OCI-LY1 (cell line): ENCODE results near the gene CNTNAP2.

ENCODE experiments used
- H2AFZ ChIP-seq: fragments of 200-600 bp; sonication (generic), shearing (Covaris generic); 2 replicates; pipeline ENCODE4 v1.6.0; 2014; ENCODE audit warnings: antibody characterized with exemption, mild to moderate bottlenecking, low read length
- H3F3A ChIP-seq: fragments of 200-600 bp; sonication (generic), shearing (Covaris generic); 2 replicates; pipeline ENCODE4 v1.6.0; 2014; ENCODE audit warnings: mild to moderate bottlenecking, antibody characterized with exemption, low read length, moderate library complexity; ENCODE audit not compliant: insufficient read depth
- H3K27ac ChIP-seq: fragments of 200-600 bp; sonication (generic); 2 replicates; pipeline ENCODE4 v1.5.1; 2014; ENCODE audit warnings: low read length, mixed run types, mild to moderate bottlenecking, low read depth; ENCODE audit not compliant: poor library complexity, severe bottlenecking
- H3K27me3 ChIP-seq: fragments of 200-600 bp; sonication (generic); 2 replicates; pipeline ENCODE4 v1.6.0; 2014; ENCODE audit warnings: antibody characterized with exemption, mild to moderate bottlenecking, low read length, moderate library complexity; ENCODE audit not compliant: insufficient read depth
- H3K36me3 ChIP-seq: fragments of 200-600 bp; sonication (generic); 2 replicates; pipeline ENCODE4 v1.6.1; 2014; ENCODE audit warnings: mild to moderate bottlenecking, antibody characterized with exemption, low read length, moderate library complexity, mixed read lengths; ENCODE audit not compliant: insufficient read depth
- H3K4me1 ChIP-seq: fragments of 200-600 bp; sonication (generic); 2 replicates; pipeline ENCODE4 v1.5.1; 2014; ENCODE audit warnings: mild to moderate bottlenecking, low read length, moderate library complexity; ENCODE audit not compliant: insufficient read depth, severe bottlenecking
- H3K4me2 ChIP-seq: fragments of 200-600 bp; sonication (generic), shearing (Covaris generic); 2 replicates; pipeline ENCODE4 v1.6.1; 2014; ENCODE audit warnings: low read length
- H3K4me3 ChIP-seq: fragments of 200-600 bp; sonication (generic); 2 replicates; pipeline ENCODE4 v1.5.1; 2014; ENCODE audit warnings: low read length, low read depth, mild to moderate bottlenecking, mixed read lengths; ENCODE audit not compliant: poor library complexity, severe bottlenecking
- H3K79me2 ChIP-seq: fragments of 200-600 bp; shearing (Covaris generic); 2 replicates; pipeline ENCODE4 v1.6.1; 2016; ENCODE audit warnings: mixed run types, low read length, mixed read lengths; ENCODE audit not compliant: insufficient read depth
- H3K9ac ChIP-seq: fragments of 200-600 bp; sonication (generic), shearing (Covaris generic); 2 replicates; pipeline ENCODE4 v1.6.1; 2014; ENCODE audit warnings: mild to moderate bottlenecking, low read length, mixed read lengths
- H3K9me2 ChIP-seq: fragments of 200-600 bp; sonication (generic), shearing (Covaris generic); 2 replicates; pipeline ENCODE4 v1.6.1; 2014; ENCODE audit warnings: low read depth, mild to moderate bottlenecking, low read length, mixed read lengths
- H3K9me3 ChIP-seq: fragments of 200-600 bp; shearing (Covaris generic); 2 replicates; pipeline ENCODE4 v1.6.1; 2014; ENCODE audit warnings: low read length, mixed read lengths
- H4K20me1 ChIP-seq: fragments of 200-600 bp; sonication (generic), shearing (Covaris generic); 2 replicates; pipeline ENCODE4 v1.6.0; 2016; ENCODE audit warnings: mild to moderate bottlenecking, low read length; ENCODE audit not compliant: insufficient read depth
- EZH2 ChIP-seq: fragments of 200-600 bp; sonication (generic), shearing (Covaris generic); IDR thresholded peaks from 2 replicates; pipeline ENCODE4 v1.8.0; 2017; ENCODE audit warnings: borderline replicate concordance, mixed run types, mild to moderate bottlenecking, antibody characterized with exemption, low read length, moderate library complexity, mixed read lengths
- TF ChIP-seq, protein P1 (sequence below): fragments of 200-600 bp; sonication (generic), shearing (Covaris generic); IDR thresholded peaks from 2 replicates; pipeline ENCODE4 v1.5.1; 2017; ENCODE audit warnings: mild to moderate bottlenecking, antibody characterized with exemption, low read length, moderate library complexity, mixed read lengths

Gene CNTNAP2

GRCh38 chr7:148456351-148456750 lies 2339.8 kb downstream of the CNTNAP2 start:
- Histone ChIP-seq H3K4me2 (no peak overlapping the region), H3K9me2 (no peaks in the 10 kb centered on the region), H3K36me3 (no peaks in the 10 kb centered on the region), H3K4me1 (no peaks in the 10 kb centered on the region), H3K27me3 (no peaks in the 10 kb centered on the region; the same call in 1 of the 2 replicates), H3K27ac (no peak overlapping the region), H3K79me2 (no peaks in the 10 kb centered on the region), H4K20me1 (no peaks in the 10 kb centered on the region), H3K9ac (no peak overlapping the region), H3K4me3 (no peak overlapping the region), H2AFZ (no peak overlapping the region), H3F3A (no peaks in the 10 kb centered on the region), H3K9me3 (no peaks in the 10 kb centered on the region)
- no peak for TF ChIP-seq EZH2
- TF ChIP-seq, protein P1, sequence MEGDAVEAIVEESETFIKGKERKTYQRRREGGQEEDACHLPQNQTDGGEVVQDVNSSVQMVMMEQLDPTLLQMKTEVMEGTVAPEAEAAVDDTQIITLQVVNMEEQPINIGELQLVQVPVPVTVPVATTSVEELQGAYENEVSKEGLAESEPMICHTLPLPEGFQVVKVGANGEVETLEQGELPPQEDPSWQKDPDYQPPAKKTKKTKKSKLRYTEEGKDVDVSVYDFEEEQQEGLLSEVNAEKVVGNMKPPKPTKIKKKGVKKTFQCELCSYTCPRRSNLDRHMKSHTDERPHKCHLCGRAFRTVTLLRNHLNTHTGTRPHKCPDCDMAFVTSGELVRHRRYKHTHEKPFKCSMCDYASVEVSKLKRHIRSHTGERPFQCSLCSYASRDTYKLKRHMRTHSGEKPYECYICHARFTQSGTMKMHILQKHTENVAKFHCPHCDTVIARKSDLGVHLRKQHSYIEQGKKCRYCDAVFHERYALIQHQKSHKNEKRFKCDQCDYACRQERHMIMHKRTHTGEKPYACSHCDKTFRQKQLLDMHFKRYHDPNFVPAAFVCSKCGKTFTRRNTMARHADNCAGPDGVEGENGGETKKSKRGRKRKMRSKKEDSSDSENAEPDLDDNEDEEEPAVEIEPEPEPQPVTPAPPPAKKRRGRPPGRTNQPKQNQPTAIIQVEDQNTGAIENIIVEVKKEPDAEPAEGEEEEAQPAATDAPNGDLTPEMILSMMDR = no peak

DNA sequence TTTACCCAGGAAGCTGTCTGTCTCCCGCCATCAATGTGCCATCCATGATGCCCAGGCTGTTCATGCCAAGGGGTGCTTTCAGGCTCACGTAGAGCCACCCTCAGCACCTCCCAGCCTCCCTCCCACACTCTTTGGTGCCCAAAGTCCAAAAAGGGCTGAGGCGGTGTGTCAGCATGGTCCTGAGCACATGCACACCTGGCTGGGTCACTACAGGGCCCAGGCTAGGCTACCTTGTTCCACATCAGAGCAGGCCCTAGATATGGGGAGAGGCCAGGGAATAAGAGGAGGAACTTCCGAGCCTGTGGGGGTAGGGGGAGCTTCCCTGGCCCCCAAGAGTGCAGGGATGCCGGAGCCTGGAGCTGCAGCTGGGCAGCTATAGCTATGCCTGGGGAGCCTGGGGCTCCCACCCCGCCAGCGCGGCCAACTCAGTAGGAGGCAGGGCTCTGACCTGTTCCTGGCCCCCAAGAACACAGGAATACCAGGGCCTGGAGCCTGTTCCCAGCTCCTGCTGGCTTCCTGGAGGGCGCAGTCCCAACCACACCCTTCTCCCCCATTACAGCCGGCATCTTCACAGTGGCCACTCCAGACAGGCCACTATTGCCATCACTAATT lies 2340.8 kb downstream of the CNTNAP2 start:
- no peak overlapping the region for H3K9ac ChIP-seq
- no peaks in the 10 kb centered on the region; the same call in 1 of the 2 replicates for H3K27me3 ChIP-seq
- no peaks in the 10 kb centered on the region for H3K9me3 ChIP-seq
- H3K36me3 ChIP-seq = no peaks in the 10 kb centered on the region
- no peak overlapping the region for H3K4me3 ChIP-seq
- no peaks in the 10 kb centered on the region for H4K20me1 ChIP-seq
- H3K27ac ChIP-seq = no peak overlapping the region
- no peaks in the 10 kb centered on the region for H3K79me2 ChIP-seq
- H2AFZ ChIP-seq = no peak overlapping the region
- H3K4me2 ChIP-seq = no peak overlapping the region
- TF ChIP-seq, protein P1 = no peak
- TF ChIP-seq EZH2 = no peak
- H3F3A ChIP-seq = no peaks in the 10 kb centered on the region
- no peaks in the 10 kb centered on the region for H3K9me2 ChIP-seq
- no peaks in the 10 kb centered on the region for H3K4me1 ChIP-seq

DNA sequence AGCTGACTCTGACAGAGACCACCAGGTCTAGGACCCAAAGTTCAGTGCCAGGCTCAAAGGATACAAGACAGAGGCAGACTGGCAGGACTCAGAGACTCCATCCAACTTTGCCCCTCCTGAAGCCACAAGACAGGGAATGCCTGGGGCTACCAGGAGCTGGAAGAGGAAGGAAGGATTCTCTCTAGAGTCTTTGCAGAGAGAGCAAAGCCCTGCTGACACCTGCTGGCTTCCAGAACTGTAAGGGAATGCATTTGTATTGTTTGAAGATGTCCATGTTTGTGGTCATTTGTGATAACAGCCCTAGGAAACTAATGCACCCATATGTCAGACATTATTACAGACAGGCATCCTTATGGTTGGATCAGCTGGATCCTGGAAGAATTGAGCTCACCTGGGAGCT lies 2341.7 kb downstream of the CNTNAP2 start:
- no peaks in the 10 kb centered on the region for H3K79me2 ChIP-seq
- H3K36me3 ChIP-seq = no peaks in the 10 kb centered on the region
- H2AFZ ChIP-seq = no peak overlapping the region
- H3K27me3 ChIP-seq = no peaks in the 10 kb centered on the region; the same call in 1 of the 2 replicates
- H4K20me1 ChIP-seq = no peaks in the 10 kb centered on the region
- no peak overlapping the region for H3K9ac ChIP-seq
- no peak overlapping the region for H3K4me2 ChIP-seq
- H3K4me1 ChIP-seq = no peaks in the 10 kb centered on the region
- TF ChIP-seq, protein P1 = no peak
- TF ChIP-seq EZH2 = no peak
- no peaks in the 10 kb centered on the region for H3K9me3 ChIP-seq
- no peak overlapping the region for H3K27ac ChIP-seq
- H3K4me3 ChIP-seq = no peak overlapping the region
- no peaks in the 10 kb centered on the region for H3F3A ChIP-seq
- H3K9me2 ChIP-seq = no peaks in the 10 kb centered on the region
